HCT116 (cell line): Measurements from ENCODE around the gene PSMD12. TPM values are rescaled to one million over a fixed set of nuclear protein-coding genes. Genes with fewer than 3 reads are reported as not detected.

Source experiments
- ATAC-seq: fragments of 200-7000 bp; cut with Tn5 transposase; 2 replicates; pipeline ENCODE4 v1.9.1; 2020; ENCODE audit warnings: mild to moderate bottlenecking, moderate library complexity
- BruUV-seq: library from RNA; stranded (reverse); fragments of 400-500 nt; replicated peaks from 2 replicates; lab custom pipeline; 2021; lab: Mats Ljungman, UMichigan
- CTCF ChIA-PET: fragments of 300-600 bp; sonication (Branson Sonifier 250); formaldehyde crosslinking; loops from one replicate; lab custom pipeline; 2021; ENCODE audit warnings: antibody characterized with exemption; lab: Charles Lee
- POLR2A ChIA-PET: fragments of 300-600, 350-600 bp; sonication (Branson Sonifier 250); formaldehyde crosslinking; loops from one replicate; lab custom pipeline; 2021; ENCODE audit warnings: antibody characterized with exemption; lab: Charles Lee
- RAD21 ChIA-PET, 2 experiments: fragments of 300-600 bp; sonication (Branson Sonifier 250); formaldehyde crosslinking; loops; one replicate each; lab custom pipeline; 2023; ENCODE audit warnings: low total read pairs in 2 of 2; ENCODE audit not compliant: uncharacterized antibody in 2 of 2, unreplicated experiment in 2 of 2, low non-redundant PET in 1 of 2; lab: Charles Lee
- DNase-seq: peaks from one replicate; pipeline ENCODE4 v3.0.0-alpha.2; 2010; ENCODE audit warnings: low read depth, low spot score
- H2AFZ ChIP-seq: fragments of 200-600 bp; shearing (Covaris generic), sonication (generic); 2 replicates; pipeline ENCODE4 v1.6.1; 2017; ENCODE audit warnings: low read depth, mixed run types, mixed read lengths, antibody characterized with exemption, low read length; ENCODE audit not compliant: poor library complexity, severe bottlenecking
- H3K27ac ChIP-seq: 2 replicates; pipeline ENCODE4 v1.5.1; 2012; ENCODE audit warnings: low read depth, low read length
- H3K27me3 ChIP-seq: fragments of 200-600 bp; sonication (generic); 2 replicates; pipeline ENCODE4 v1.6.1; 2016; ENCODE audit warnings: mixed run types, low read length, mixed read lengths; ENCODE audit not compliant: insufficient read depth
- H3K36me3 ChIP-seq, 2 experiments: fragments of 200-500 bp in 1 of 2; fragments of 200-600 bp in 1 of 2; sonication (Bioruptor generic) in 1 of 2; sonication (generic) in 1 of 2; 2 replicates each; pipeline versions ENCODE4 v1.5.1 to v1.6.1; 2014 to 2016; ENCODE audit warnings: low read length in 2 of 2, inconsistent platforms in 1 of 2, mixed read lengths in 1 of 2, mixed run types in 1 of 2; ENCODE audit not compliant: insufficient read depth in 2 of 2, control insufficient read depth in 1 of 2
- H3K4me1 ChIP-seq, 2 experiments: fragments of 200-600 bp in 1 of 2; sonication (generic) in 1 of 2; 2 replicates each; pipeline versions ENCODE4 v1.5.1 to v1.6.1; 2012 to 2017; ENCODE audit warnings: low read length in 2 of 2, inconsistent platforms in 1 of 2, mild to moderate bottlenecking in 1 of 2, mixed read lengths in 1 of 2, mixed run types in 1 of 2, moderate library complexity in 1 of 2; ENCODE audit not compliant: insufficient read depth in 2 of 2, control insufficient read depth in 1 of 2
- H3K4me2 ChIP-seq: fragments of 200-600 bp; sonication (generic); 2 replicates; pipeline ENCODE4 v1.6.1; 2017; ENCODE audit warnings: mixed run types, low read length, mixed read lengths
- H3K4me3 ChIP-seq, 2 experiments: fragments of 200-600 bp in 1 of 2; sonication (generic) in 1 of 2; replicated peaks in 1 of 2; 2 replicates each; pipeline ENCODE4 v1.5.1; 2011 to 2016; ENCODE audit warnings: low read length in 2 of 2, control low read depth in 1 of 2, low read depth in 1 of 2, mild to moderate bottlenecking in 1 of 2, mixed read lengths in 1 of 2, mixed run types in 1 of 2
- H3K79me2 ChIP-seq: fragments of 200-600 bp; sonication (generic); 2 replicates; pipeline ENCODE4 v1.6.1; 2017; ENCODE audit warnings: mild to moderate bottlenecking, mixed run types, low read length, moderate library complexity, mixed read lengths; ENCODE audit not compliant: insufficient read depth
- H3K9ac ChIP-seq: fragments of 200-600 bp; sonication (generic); 2 replicates; pipeline ENCODE4 v1.6.1; 2016; ENCODE audit warnings: low read length, mixed read lengths
- H3K9me2 ChIP-seq: fragments of 200-600 bp; sonication (generic), shearing (Covaris generic); 2 replicates; pipeline ENCODE4 v1.6.1; 2017; ENCODE audit warnings: mixed run types, mild to moderate bottlenecking, moderate library complexity; ENCODE audit not compliant: insufficient read depth
- H3K9me3 ChIP-seq, 2 experiments: fragments of 200-500 bp in 1 of 2; fragments of 200-600 bp in 1 of 2; sonication (Bioruptor generic) in 1 of 2; sonication (generic) in 1 of 2; 2 replicates each; pipeline ENCODE4 v1.6.1; 2014 to 2017; ENCODE audit warnings: low read length in 2 of 2, mixed read lengths in 2 of 2, inconsistent platforms in 1 of 2, low read depth in 1 of 2, mild to moderate bottlenecking in 1 of 2, mixed run types in 1 of 2, moderate library complexity in 1 of 2; ENCODE audit not compliant: control insufficient read depth in 1 of 2, insufficient read depth in 1 of 2
- H4K20me1 ChIP-seq: fragments of 200-600 bp; sonication (generic), shearing (Covaris generic); 2 replicates; pipeline ENCODE4 v1.6.1; 2017; ENCODE audit warnings: mixed run types, mild to moderate bottlenecking, moderate library complexity; ENCODE audit not compliant: insufficient read depth
- ATF3 ChIP-seq: IDR thresholded peaks from 2 replicates; pipeline ENCODE4 v1.6.1; 2012
- EGR1 ChIP-seq: IDR thresholded peaks from 2 replicates; pipeline ENCODE4 v1.6.1; 2012; ENCODE audit warnings: low read depth
- EZH2 ChIP-seq: fragments of 200-600 bp; sonication (generic); IDR thresholded peaks from 2 replicates; pipeline ENCODE4 v1.6.1; 2017; ENCODE audit warnings: antibody characterized with exemption, mixed run types
- EZH2phosphoT487 ChIP-seq: fragments of 200-600 bp; IDR thresholded peaks from 2 replicates; pipeline ENCODE4 v1.6.1; 2018; ENCODE audit warnings: antibody characterized with exemption, borderline replicate concordance
- FOSL1 ChIP-seq: IDR thresholded peaks from 2 replicates; pipeline ENCODE4 v1.6.1; 2012; ENCODE audit warnings: low read depth
- MAX ChIP-seq: IDR thresholded peaks from 2 replicates; pipeline ENCODE4 v1.6.1; 2012
- POLR2AphosphoS5 ChIP-seq: IDR thresholded peaks from 2 replicates; pipeline ENCODE4 v1.6.1; 2011; ENCODE audit warnings: mild to moderate bottlenecking, low read depth, low read length, moderate library complexity
- SIN3A ChIP-seq: IDR thresholded peaks from 2 replicates; pipeline ENCODE4 v1.6.1; 2012; ENCODE audit warnings: low read depth
- ZBTB33 ChIP-seq: IDR thresholded peaks from 2 replicates; pipeline ENCODE4 v1.6.1; 2011; ENCODE audit warnings: mild to moderate bottlenecking, low read length, moderate library complexity; ENCODE audit not compliant: insufficient replicate concordance; ENCODE audit errors: extremely low read depth
- intact Hi-C: fragments of 100-400 bp; cut with micrococcal nuclease; formaldehyde crosslinking; loops from 2 replicates; pipeline ENCODE4 v1.10.0; 2022
- total RNA-seq: library from RNA; stranded (reverse); gene quantifications from one replicate; pipeline ENCODE4 v1.2.1, GENCODE V29; 2021; ENCODE audit not compliant: unreplicated experiment

PSMD12 gene
- total RNA-seq, 1 experiment from 2014 or later, result 115 TPM

GRCh38 chr17:67316781-67317180 is 49.6 kb downstream of the PSMD12 start:
- Histone ChIP-seq H3K4me3 (no peak overlapping the region), H3K79me2 (no peaks in the 10 kb centered on the region), H4K20me1 (no peaks in the 10 kb centered on the region), H3K9me3 (no peaks in the 10 kb centered on the region), H3K27ac (no peak overlapping the region), H2AFZ (no peak overlapping the region), H3K4me1 (no peaks in the 10 kb centered on the region), H3K9ac (no peak overlapping the region), H3K4me2 (no peak overlapping the region), H3K36me3 (no peaks in the 10 kb centered on the region), H3K9me2 (no peaks in the 10 kb centered on the region), H3K27me3 (no peaks in the 10 kb centered on the region)
- POLR2A ChIA-PET, result no interaction called here
- intact Hi-C loops, result no loop called here
- RAD21 ChIA-PET, result interaction anchor here in 1 of 2 experiments (0.8 kb wide), 1 partner anchor 26 kb away, joined by 5 read pairs; no protein-coding TSS in a partner anchor
- ATAC-seq, result no peak
- DNase-seq, result no peak
- CTCF ChIA-PET, result no interaction called here
- no peak for TF ChIP-seq MAX
- no peak for TF ChIP-seq POLR2AphosphoS5
- no peak for TF ChIP-seq SIN3A
- no peak for TF ChIP-seq ZBTB33
- no peak for TF ChIP-seq EZH2phosphoT487
- TF ChIP-seq FOSL1, result no peak
- TF ChIP-seq EZH2, result no peak
- no TSS peak for BruUV-seq

GRCh38 chr17:67315865-67316264 is 50.5 kb downstream of the PSMD12 start:
- TF ChIP-seq EZH2phosphoT487, result no peak
- TF ChIP-seq ATF3, result no peak
- no peak for TF ChIP-seq FOSL1
- TF ChIP-seq MAX, result no peak
- no peak for TF ChIP-seq EGR1
- TF ChIP-seq POLR2AphosphoS5, result no peak
- TF ChIP-seq ZBTB33, result no peak
- Histone ChIP-seq H3K27ac (no peak overlapping the region), H3K9me3 (no peaks in the 10 kb centered on the region), H3K4me2 (no peak overlapping the region), H2AFZ (no peak overlapping the region), H3K4me3 (no peak overlapping the region), H3K9me2 (no peaks in the 10 kb centered on the region), H3K36me3 (no peaks in the 10 kb centered on the region), H3K4me1 (no peaks in the 10 kb centered on the region), H4K20me1 (no peaks in the 10 kb centered on the region), H3K9ac (no peak overlapping the region), H3K79me2 (no peaks in the 10 kb centered on the region), H3K27me3 (no peaks in the 10 kb centered on the region)
- intact Hi-C loops, result no loop called here
- CTCF ChIA-PET, result no interaction called here
- BruUV-seq, result no TSS peak
- DNase-seq (no peak), ATAC-seq (no peak)
- POLR2A ChIA-PET, result no interaction called here
- RAD21 ChIA-PET, result interaction anchor here in 1 of 2 experiments (0.8 kb wide), 1 partner anchor 27 kb away, joined by 5 read pairs; no protein-coding TSS in a partner anchor
